Occipital lobe (tissue), 3 donors: ENCODE data around the gene IL23R. TPM values are rescaled to one million over a fixed set of nuclear protein-coding genes. Genes with fewer than 3 reads are reported as not detected.

Source experiments
- DNase-seq: peaks from one replicate; lab custom pipeline; 2025; lab: John Stamatoyannopoulos, UW
- small RNA-seq: library from RNA; depleted of rRNA; stranded (forward); fragments of <200 nt; gene quantifications from one replicate; pipeline ENCODE3, GENCODE V24; 2014
- total RNA-seq: library from RNA; depleted of rRNA; stranded (reverse); fragments of >200 nt; gene quantifications from one replicate; pipeline ENCODE4 v1.2.3, GENCODE V29; 2014

IL23R gene
- total RNA-seq, 1 donor from 2014 or later, result not detected

DNA sequence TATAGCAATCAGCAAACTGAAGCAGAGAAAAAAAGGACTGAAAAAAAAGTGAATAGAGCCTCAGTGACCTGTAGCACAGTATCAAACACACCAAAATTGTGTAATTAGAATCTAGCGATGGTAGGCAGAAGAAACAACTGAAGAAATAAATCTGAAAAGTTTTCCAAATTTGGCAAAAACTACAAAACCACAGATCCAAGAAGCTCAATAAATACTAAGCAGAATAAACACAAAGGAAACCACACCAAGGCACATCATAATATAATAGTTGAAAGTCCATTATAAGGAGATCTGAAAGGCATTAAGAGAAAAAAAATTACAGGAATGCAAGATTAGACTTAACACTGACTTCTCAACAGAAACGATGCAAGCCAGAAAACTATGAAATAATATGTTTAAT lies 134.3 kb downstream of the IL23R start:
- no peak for DNase-seq

DNA sequence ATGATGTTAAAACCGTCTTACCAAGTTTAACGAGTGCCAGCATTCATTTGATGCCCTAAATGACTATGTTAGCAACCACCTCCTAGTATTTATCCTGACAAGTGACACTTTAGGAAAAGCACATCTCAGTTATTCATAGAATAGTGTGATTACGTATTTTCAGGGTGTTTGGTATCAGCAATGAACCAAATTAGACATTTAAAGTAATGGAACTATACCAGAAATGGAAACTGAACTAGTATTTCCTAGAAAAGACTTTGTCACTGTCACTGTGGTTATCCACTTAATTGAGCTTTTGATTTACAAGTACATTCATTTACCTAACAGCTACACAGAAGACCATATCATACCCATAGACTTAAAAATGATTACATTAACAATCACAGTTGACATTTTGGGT lies 137.8 kb downstream of the IL23R start:
- DNase-seq, result no peak

DNA sequence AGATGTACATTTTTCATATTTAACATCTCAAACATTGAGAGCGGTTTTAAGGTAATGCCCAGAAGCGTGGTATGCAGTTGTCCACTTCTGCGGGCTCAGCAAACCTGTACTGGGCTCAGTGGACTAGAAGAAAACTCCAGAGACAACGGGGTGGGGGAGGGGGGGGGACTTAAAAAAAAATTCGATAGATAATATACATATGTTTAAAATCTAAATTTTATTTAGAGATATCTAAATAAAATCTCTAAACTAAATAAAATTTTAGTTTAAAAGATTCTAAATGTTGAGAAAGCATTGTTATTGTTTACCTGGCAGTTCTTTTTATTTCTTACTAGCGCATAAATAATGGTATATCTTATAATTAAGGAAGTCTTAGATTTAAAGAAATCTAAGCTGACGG lies 140.3 kb downstream of the IL23R start:
- DNase-seq, result no peak

DNA sequence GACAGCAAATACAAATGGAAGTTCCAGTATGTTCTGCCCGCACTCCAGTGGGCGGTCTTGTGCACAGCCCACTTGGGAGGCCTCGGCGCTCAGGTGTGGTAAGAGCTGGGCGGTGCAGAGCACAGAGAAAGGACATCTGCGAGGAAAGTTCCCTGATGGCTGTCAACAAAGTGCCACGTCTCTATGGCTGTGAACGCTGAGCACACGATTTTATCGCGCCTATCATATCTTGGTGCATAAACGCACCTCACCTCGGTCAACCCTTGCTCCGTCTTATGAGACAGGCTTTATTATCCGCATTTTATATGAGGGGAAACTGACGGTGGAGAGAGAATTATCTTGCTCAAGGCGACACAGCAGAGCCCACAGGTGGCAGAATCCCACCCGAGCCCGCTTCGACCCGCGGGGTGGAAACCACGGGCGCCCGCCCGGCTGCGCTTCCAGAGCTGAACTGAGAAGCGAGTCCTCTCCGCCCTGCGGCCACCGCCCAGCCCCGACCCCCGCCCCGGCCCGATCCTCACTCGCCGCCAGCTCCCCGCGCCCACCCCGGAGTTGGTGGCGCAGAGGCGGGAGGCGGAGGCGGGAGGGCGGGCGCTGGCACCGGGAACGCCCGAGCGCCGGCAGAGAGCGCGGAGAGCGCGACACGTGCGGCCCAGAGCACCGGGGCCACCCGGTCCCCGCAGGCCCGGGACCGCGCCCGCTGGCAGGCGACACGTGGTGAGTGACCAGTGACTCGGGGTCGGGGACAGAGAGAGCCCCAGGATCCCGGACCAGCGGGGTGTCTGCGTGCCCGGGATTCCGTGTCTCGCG lies 141.2 kb downstream of the IL23R start, which contains the start of gene IL12RB2:
TSS of gene IL12RB2 (plus strand) at position 623 of the 810 bp plus-strand sequence. CDS start 12,496 bp downstream, outside the sequence.
- no peak for DNase-seq

DNA sequence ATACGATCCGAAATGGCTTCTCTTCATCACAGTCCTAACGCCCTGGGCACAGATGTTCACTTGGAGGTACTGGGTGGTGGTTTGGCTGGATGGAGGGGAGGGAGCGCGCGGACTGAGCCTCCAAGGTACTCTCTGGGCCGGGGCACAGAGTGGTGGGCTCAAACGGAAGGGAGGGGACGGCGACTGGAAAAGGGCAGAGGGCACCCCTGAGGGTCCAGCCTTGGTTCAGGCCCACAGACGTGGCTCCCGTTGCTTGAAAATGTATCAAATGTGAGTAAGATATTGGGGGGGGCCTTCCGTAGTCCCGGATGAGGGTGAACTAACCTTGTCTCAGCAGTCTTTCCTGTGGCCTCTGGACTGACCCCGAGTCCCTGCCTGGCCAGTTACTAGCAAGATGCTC lies 141.9 kb downstream of the IL23R start:
- DNase-seq, result no peak

Small RNAs within 50 kb of the gene (small RNA-seq; reads per million reads assigned to genes)
- gene RNU4ATAC4P (not detected), gene RNU6-586P (not detected)

Other genes starting within 250 kb of the IL23R start
- gene DNAI4, start 241.6 kb upstream of the IL23R start, total RNA-seq, result 34.9 TPM
- gene MIER1, start 241.5 kb upstream of the IL23R start, total RNA-seq, result 53.0 TPM
- 13.6 TPM for gene SLC35D1, start 112.3 kb upstream of the IL23R start, total RNA-seq
- not detected for gene C1orf141, start 31.5 kb upstream of the IL23R start, total RNA-seq
- gene IL12RB2, start 141.4 kb downstream of the IL23R start, total RNA-seq, result 12.2 TPM